NB4 (cell line): ENCODE measurements around the gene DIAPH3.

Experiments
- POLR2A ChIP-seq: IDR thresholded peaks from 2 replicates; pipeline ENCODE4 v1.6.1; 2011; ENCODE audit warnings: mild to moderate bottlenecking; ENCODE audit not compliant: insufficient read length; ENCODE audit errors: extremely low read depth
- TF ChIP-seq, protein P1 (sequence below): IDR thresholded peaks from one replicate; pipeline ENCODE4 v1.5.1; 2012; ENCODE audit warnings: low read depth, low read length
- TF ChIP-seq, protein P2 (sequence below): IDR thresholded peaks from 2 replicates; pipeline ENCODE4 v1.6.1; 2011; ENCODE audit warnings: low read depth, low read length

DNA sequence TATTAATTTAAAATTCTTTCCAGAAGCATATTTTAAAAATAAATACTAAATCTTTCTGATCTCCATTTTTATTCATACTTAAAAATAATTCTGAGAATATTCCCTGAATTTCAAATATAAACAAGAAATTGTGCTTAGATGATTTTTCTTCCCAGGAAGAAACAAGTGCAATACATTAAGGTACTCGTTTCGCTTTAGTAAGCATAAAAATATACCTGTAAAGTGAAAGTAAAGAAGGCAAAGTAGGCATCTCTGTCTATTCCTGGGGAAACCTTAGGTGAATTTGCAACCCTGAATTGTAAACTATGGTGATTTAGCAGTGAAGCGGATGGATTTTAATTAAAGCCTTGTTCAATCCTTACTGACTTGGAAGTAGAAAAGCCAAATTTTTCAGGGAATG lies 354.2 kb downstream of the DIAPH3 start:
- TF ChIP-seq, protein P1, sequence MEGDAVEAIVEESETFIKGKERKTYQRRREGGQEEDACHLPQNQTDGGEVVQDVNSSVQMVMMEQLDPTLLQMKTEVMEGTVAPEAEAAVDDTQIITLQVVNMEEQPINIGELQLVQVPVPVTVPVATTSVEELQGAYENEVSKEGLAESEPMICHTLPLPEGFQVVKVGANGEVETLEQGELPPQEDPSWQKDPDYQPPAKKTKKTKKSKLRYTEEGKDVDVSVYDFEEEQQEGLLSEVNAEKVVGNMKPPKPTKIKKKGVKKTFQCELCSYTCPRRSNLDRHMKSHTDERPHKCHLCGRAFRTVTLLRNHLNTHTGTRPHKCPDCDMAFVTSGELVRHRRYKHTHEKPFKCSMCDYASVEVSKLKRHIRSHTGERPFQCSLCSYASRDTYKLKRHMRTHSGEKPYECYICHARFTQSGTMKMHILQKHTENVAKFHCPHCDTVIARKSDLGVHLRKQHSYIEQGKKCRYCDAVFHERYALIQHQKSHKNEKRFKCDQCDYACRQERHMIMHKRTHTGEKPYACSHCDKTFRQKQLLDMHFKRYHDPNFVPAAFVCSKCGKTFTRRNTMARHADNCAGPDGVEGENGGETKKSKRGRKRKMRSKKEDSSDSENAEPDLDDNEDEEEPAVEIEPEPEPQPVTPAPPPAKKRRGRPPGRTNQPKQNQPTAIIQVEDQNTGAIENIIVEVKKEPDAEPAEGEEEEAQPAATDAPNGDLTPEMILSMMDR, result no peak
- TF ChIP-seq, protein P2, sequence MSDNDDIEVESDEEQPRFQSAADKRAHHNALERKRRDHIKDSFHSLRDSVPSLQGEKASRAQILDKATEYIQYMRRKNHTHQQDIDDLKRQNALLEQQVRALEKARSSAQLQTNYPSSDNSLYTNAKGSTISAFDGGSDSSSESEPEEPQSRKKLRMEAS, result no peak
- no peak for TF ChIP-seq POLR2A
